KMS-11 (cell line): ENCODE results near the gene NDUFA3.

ENCODE experiments used
- H2AFZ ChIP-seq: fragments of 200-600 bp; sonication (generic); 2 replicates; pipeline ENCODE4 v1.6.1; 2016; ENCODE audit warnings: antibody characterized with exemption, mixed run types, low read depth
- H3K27ac ChIP-seq: fragments of 200-600 bp; sonication (generic); 2 replicates; pipeline ENCODE4 v1.6.1; 2016; ENCODE audit warnings: mild to moderate bottlenecking, mixed run types
- H3K27me3 ChIP-seq: fragments of 200-600 bp; sonication (generic); 2 replicates; pipeline ENCODE4 v1.6.1; 2017; ENCODE audit warnings: mild to moderate bottlenecking, low read depth, mixed run types, moderate library complexity; ENCODE audit not compliant: insufficient read depth
- H3K36me3 ChIP-seq: fragments of 200-600 bp; sonication (generic); 2 replicates; pipeline ENCODE4 v1.6.1; 2017; ENCODE audit warnings: mild to moderate bottlenecking, mixed run types; ENCODE audit not compliant: insufficient read depth
- H3K4me1 ChIP-seq: fragments of 200-600 bp; sonication (generic); 2 replicates; pipeline ENCODE4 v1.6.1; 2016; ENCODE audit warnings: mild to moderate bottlenecking, low read depth, mixed run types; ENCODE audit not compliant: poor library complexity, severe bottlenecking
- H3K4me2 ChIP-seq: fragments of 200-600 bp; sonication (generic); 2 replicates; pipeline ENCODE4 v1.7.0; 2016; ENCODE audit warnings: mild to moderate bottlenecking, mixed run types
- H3K4me3 ChIP-seq: fragments of 200-600 bp; sonication (generic); IDR thresholded peaks from 2 replicates; pipeline ENCODE4 v1.6.1; 2017; ENCODE audit warnings: low read depth, low read length, mixed read lengths; ENCODE audit not compliant: insufficient read depth
- H3K79me2 ChIP-seq: fragments of 200-600 bp; sonication (generic); 2 replicates; pipeline ENCODE4 v1.6.1; 2016; ENCODE audit warnings: low read depth, mixed run types; ENCODE audit not compliant: insufficient read depth
- H3K9ac ChIP-seq: fragments of 200-600 bp; sonication (generic); 2 replicates; pipeline ENCODE4 v1.6.1; 2016; ENCODE audit warnings: mild to moderate bottlenecking, mixed run types
- H4K20me1 ChIP-seq: fragments of 200-600 bp; sonication (generic); 2 replicates; pipeline ENCODE4 v1.6.1; 2016; ENCODE audit warnings: mild to moderate bottlenecking, mixed run types; ENCODE audit not compliant: insufficient read depth
- CTCF ChIP-seq: fragments of 200-600 bp; sonication (generic); conservative IDR thresholded peaks from 2 replicates; pipeline ENCODE4 v1.6.1; 2017; ENCODE audit warnings: low read depth, mild to moderate bottlenecking, antibody characterized with exemption, low read length, moderate library complexity, mixed read lengths

NDUFA3 gene

DNA sequence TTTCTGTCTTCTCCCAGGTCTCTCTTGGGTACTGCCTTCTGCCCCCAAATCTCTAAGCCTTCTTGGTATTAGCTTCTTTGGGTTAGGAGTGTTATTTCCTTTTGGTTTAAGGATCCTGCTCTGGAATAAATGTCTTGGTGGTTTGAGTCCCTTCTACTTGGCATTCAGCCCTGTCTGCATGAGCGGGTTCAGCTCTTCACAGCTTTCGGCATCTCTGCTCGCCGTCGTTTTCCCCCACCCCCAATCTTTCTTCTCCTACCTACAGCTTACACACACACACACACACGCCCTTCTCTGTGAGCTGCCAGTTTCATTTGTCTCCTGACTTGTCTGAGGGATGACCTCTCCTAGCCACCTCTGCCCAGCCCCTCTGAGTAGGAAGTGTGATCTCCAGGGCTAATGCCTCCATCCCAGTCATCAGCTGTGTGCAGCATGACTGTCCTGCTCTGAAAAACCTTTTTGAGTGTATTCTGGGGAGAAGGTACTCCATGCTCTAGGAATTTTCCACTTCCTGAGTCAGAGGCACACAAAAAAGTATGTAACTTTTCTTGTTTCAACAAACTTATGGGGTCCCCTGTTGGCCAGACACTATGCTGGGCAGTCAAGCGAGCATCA lies 39.6 kb downstream of the NDUFA3 start:
- Histone ChIP-seq H3K79me2 (peaks cover 53% of the 10 kb centered on the region), H3K27ac (no peak overlapping the region), H3K4me3 (no peak overlapping the region), H3K36me3 (peaks cover 3% of the 10 kb centered on the region; the same call in 1 of the 2 replicates), H3K4me1 (peaks cover 8% of the 10 kb centered on the region), H4K20me1 (no peaks in the 10 kb centered on the region), H2AFZ (no peak overlapping the region), H3K4me2 (no peak overlapping the region), H3K9ac (no peak overlapping the region), H3K27me3 (no peaks in the 10 kb centered on the region; the same call in 1 of the 2 replicates)
- no peak for TF ChIP-seq CTCF

DNA sequence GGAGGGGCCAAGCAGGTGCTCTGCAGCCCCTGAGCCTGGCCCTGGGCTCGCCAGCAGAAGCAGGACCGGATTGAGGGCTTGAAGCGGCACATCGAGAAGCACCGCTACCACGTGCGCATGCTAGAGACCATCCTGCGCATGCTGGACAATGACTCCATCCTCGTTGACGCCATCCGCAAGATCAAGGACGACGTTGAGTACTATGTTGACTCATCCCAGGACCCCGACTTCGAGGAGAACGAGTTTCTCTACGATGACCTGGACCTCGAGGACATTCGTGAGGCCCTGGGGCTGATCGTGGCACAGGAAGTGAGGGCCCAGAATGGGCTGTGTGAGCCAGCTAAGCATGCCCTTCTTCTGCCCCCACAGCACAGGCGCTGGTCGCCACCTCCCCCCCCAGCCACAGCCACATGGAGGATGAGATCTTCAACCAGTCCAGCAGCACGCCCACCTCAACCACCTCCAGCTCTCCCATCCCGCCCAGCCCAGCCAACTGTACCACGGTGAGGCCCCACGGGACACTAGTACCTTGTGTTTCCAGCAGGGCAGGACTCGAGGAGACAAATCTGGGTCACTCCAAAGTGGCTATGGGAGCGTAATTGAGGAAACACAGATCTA lies 43.0 kb downstream of the NDUFA3 start:
- H3K27ac ChIP-seq = no peak overlapping the region

DNA sequence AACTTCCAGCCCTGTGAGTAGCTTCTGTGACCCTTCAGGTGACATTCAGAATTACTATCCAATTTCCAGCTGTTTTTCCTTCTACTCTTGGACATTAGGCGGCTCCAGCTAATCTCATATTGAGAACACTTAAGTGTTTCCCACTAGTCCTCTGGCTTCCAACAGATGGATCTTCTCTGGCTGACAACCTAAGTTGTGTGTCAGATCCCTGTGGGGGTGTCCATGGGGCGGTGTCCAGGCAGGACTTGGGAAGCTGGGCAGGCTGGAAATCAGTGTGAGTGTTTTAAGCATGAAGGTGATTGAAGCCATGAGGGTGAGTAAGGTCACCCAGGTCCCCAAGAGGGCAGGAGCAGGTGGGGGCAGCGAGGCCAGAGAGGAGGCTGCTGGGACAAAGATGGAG lies 45.0 kb downstream of the NDUFA3 start:
- no peak for TF ChIP-seq CTCF
- H2AFZ ChIP-seq = no peak overlapping the region
- H3K4me2 ChIP-seq = no peak overlapping the region
- no peaks in the 10 kb centered on the region; the same call in 1 of the 2 replicates for H3K27me3 ChIP-seq
- H4K20me1 ChIP-seq = no peaks in the 10 kb centered on the region
- H3K36me3 ChIP-seq = peaks cover 3% of the 10 kb centered on the region; the same call in 1 of the 2 replicates
- peaks cover 3% of the 10 kb centered on the region; the same call in 1 of the 2 replicates for H3K79me2 ChIP-seq
- H3K4me3 ChIP-seq = no peak overlapping the region
- no peak overlapping the region for H3K27ac ChIP-seq
- no peak overlapping the region for H3K9ac ChIP-seq
- no peaks in the 10 kb centered on the region for H3K4me1 ChIP-seq

More for the DNA sequence above, 43.0 kb downstream of the NDUFA3 start:
- no peak overlapping the region for H3K4me2 ChIP-seq
- no peaks in the 10 kb centered on the region for H4K20me1 ChIP-seq
- H3K9ac ChIP-seq = no peak overlapping the region
- H3K36me3 ChIP-seq = peaks cover 3% of the 10 kb centered on the region; the same call in 1 of the 2 replicates
- H2AFZ ChIP-seq = no peak overlapping the region
- no peak overlapping the region for H3K4me3 ChIP-seq
- peaks cover 24% of the 10 kb centered on the region for H3K79me2 ChIP-seq
- TF ChIP-seq CTCF = no peak
- no peaks in the 10 kb centered on the region for H3K4me1 ChIP-seq
- H3K27me3 ChIP-seq = no peaks in the 10 kb centered on the region; the same call in 1 of the 2 replicates

DNA sequence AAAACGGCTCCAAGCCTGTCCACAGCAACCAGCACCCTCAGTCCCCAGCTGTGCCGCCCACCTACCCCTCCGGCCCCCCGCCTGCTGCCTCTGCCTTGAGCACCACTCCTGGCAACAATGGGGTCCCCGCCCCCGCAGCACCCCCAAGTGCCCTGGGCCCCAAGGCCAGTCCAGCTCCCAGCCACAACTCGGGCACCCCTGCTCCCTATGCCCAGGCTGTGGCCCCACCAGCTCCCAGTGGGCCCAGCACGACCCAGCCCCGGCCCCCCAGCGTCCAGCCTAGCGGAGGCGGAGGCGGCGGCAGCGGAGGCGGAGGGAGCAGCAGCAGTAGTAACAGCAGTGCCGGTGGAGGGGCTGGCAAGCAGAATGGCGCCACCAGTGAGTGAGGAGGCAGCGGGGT lies 45.5 kb downstream of the NDUFA3 start:
- Histone ChIP-seq H3K4me1 (no peaks in the 10 kb centered on the region), H4K20me1 (no peaks in the 10 kb centered on the region), H3K9ac (no peak overlapping the region), H3K36me3 (peaks cover 3% of the 10 kb centered on the region; the same call in 1 of the 2 replicates), H2AFZ (no peak overlapping the region), H3K27ac (no peak overlapping the region), H3K79me2 (no peaks in the 10 kb centered on the region), H3K4me2 (no peak overlapping the region), H3K27me3 (no peaks in the 10 kb centered on the region; the same call in 1 of the 2 replicates), H3K4me3 (no peak overlapping the region)
- TF ChIP-seq CTCF = no peak
